ENCODE measurements around the gene NTNG1.
A peak's percentile ranks its signal among the peaks of the same experiment; 100 is the strongest.

NTNG1 gene

DNA sequence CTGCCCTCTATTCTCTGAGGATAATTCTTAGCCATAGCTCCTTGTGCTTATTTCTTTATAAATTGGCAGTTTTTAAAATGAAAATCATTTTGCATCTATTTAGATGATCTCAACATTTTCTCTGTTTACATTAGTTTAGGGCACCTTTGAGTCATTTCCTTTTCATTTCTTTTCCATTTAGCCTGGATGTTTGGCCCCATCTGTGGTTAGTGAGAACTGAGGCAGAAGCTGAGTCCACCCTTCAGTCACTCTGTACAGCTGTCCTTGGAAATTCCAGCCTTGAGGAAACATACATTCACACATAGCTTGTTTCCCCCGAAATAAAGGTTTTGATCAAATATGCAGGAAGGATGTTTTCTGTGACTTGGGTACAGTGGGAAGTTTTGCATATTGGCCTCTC is 123.7 kb downstream of the NTNG1 start:
- Histone ChIP-seq H3K27me3 (replicated peaks in 2 of 5; ENCODE audit: control insufficient read depth in 4 of 5, insufficient read depth in 5 of 5, low read length in 4 of 5) (no peaks in the 10 kb centered on the region), H3K4me3 (ENCODE audit: control insufficient read depth in 1 of 7, extremely low read depth in 1 of 7, insufficient read depth in 4 of 7, low read depth in 2 of 7, low read length in 6 of 7) (no peak overlapping the region), H3K9me3 (ENCODE audit: control extremely low read depth in 1 of 5, control insufficient read depth in 4 of 5, insufficient read depth in 2 of 5, low read depth in 1 of 5, low read length in 4 of 5) (no peaks in the 10 kb centered on the region), H3K36me3 (ENCODE audit: control insufficient read depth in 4 of 4, insufficient read depth in 4 of 4, low read length in 3 of 4) (no peaks in the 10 kb centered on the region), H3K27ac (ENCODE audit: insufficient read depth in 1 of 2, low read depth in 1 of 2, low read length in 2 of 2, poor library complexity in 1 of 2, severe bottlenecking in 2 of 2) (no peak overlapping the region), H3K4me1 (ENCODE audit: control extremely low read depth in 1 of 4, control insufficient read depth in 4 of 4, insufficient read depth in 4 of 4, low read length in 3 of 4) (no peaks in the 10 kb centered on the region)
- WGBS (ENCODE audit: insufficient coverage): no CpG with 5 or more reads among the region's 1 CpG
- POLR2A ChIA-PET: no interaction called here
- CTCF ChIA-PET: no interaction called here
- DNase-seq: no peak

GRCh38 chr1:107267489-107267888 is 126.7 kb downstream of the NTNG1 start:
- no peak for DNase-seq
- H3K4me3 ChIP-seq (ENCODE audit: control insufficient read depth in 1 of 7, extremely low read depth in 1 of 7, insufficient read depth in 4 of 7, low read depth in 2 of 7, low read length in 6 of 7): no peak overlapping the region
- ChIA-PET CTCF (no interaction called here), POLR2A (no interaction called here)
- no peaks in the 10 kb centered on the region for H3K4me1 ChIP-seq (ENCODE audit: control extremely low read depth in 1 of 4, control insufficient read depth in 4 of 4, insufficient read depth in 4 of 4, low read length in 3 of 4)
- H3K36me3 ChIP-seq (ENCODE audit: control insufficient read depth in 4 of 4, insufficient read depth in 4 of 4, low read length in 3 of 4): no peaks in the 10 kb centered on the region
- no peaks in the 10 kb centered on the region for H3K27me3 ChIP-seq (replicated peaks in 2 of 5; ENCODE audit: control insufficient read depth in 4 of 5, insufficient read depth in 5 of 5, low read length in 4 of 5)
- no peaks in the 10 kb centered on the region for H3K9me3 ChIP-seq (ENCODE audit: control extremely low read depth in 1 of 5, control insufficient read depth in 4 of 5, insufficient read depth in 2 of 5, low read depth in 1 of 5, low read length in 4 of 5)
- no peak overlapping the region for H3K27ac ChIP-seq (ENCODE audit: insufficient read depth in 1 of 2, low read depth in 1 of 2, low read length in 2 of 2, poor library complexity in 1 of 2, severe bottlenecking in 2 of 2)
- WGBS (ENCODE audit: insufficient coverage): 100% methylated on average over 3 of the region's 3 CpGs

DNA sequence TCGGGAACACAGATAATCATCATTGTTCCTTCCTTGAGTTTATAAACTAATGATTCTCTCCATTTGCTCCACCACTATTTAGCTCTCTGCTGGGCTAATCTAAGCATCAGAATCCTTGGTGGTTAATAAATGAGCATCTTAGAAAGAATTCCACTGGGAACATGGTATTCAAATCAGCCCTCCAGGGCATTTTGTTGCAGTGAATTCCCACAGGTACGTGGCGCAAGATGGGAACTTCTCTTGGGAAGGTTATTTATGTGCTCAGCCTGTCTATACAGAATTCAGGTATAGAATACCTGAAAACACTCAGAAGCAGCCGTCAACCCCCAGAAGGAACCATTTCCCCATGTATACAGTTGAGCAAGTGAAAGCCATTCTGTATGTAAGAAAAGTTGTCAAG is 131.5 kb downstream of the NTNG1 start:
- Histone ChIP-seq H3K4me3 (ENCODE audit: control insufficient read depth in 1 of 7, extremely low read depth in 1 of 7, insufficient read depth in 4 of 7, low read depth in 2 of 7, low read length in 6 of 7) (no peak overlapping the region), H3K27me3 (replicated peaks in 2 of 5; ENCODE audit: control insufficient read depth in 4 of 5, insufficient read depth in 5 of 5, low read length in 4 of 5) (no peaks in the 10 kb centered on the region), H3K9me3 (ENCODE audit: control extremely low read depth in 1 of 5, control insufficient read depth in 4 of 5, insufficient read depth in 2 of 5, low read depth in 1 of 5, low read length in 4 of 5) (peaks cover 0 to 1% (median 0%) of the 10 kb centered on the region in 5 experiments), H3K4me1 (ENCODE audit: control extremely low read depth in 1 of 4, control insufficient read depth in 4 of 4, insufficient read depth in 4 of 4, low read length in 3 of 4) (no peaks in the 10 kb centered on the region), H3K27ac (ENCODE audit: insufficient read depth in 1 of 2, low read depth in 1 of 2, low read length in 2 of 2, poor library complexity in 1 of 2, severe bottlenecking in 2 of 2) (no peak overlapping the region), H3K36me3 (ENCODE audit: control insufficient read depth in 4 of 4, insufficient read depth in 4 of 4, low read length in 3 of 4) (no peaks in the 10 kb centered on the region)
- DNase-seq: no peak
- ChIA-PET POLR2A (no interaction called here), CTCF (no interaction called here)
- 100% methylated on average over 2 of the region's 4 CpGs for WGBS (ENCODE audit: insufficient coverage)

DNA sequence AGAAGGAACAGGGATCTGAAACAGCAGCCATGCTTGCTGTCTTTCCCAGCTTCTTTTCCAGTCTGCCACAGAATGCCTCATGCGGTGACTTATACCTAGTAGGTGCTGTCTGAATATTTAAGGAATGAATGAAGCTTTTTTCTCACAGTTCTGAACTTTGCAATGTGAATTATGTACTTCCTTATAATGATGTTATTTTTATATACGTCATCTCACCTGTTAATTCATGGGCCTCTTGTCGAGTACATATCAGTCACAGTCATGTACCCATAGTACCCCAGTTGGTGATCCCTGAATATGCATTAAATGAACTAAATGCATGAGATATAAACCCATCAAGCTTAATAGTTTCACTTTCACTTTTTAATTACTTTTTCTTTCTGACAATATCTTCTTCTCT is 132.7 kb downstream of the NTNG1 start:
- Histone ChIP-seq H3K27me3 (replicated peaks in 2 of 5; ENCODE audit: control insufficient read depth in 4 of 5, insufficient read depth in 5 of 5, low read length in 4 of 5) (no peaks in the 10 kb centered on the region), H3K4me1 (ENCODE audit: control extremely low read depth in 1 of 4, control insufficient read depth in 4 of 4, insufficient read depth in 4 of 4, low read length in 3 of 4) (no peaks in the 10 kb centered on the region), H3K4me3 (ENCODE audit: control insufficient read depth in 1 of 7, extremely low read depth in 1 of 7, insufficient read depth in 4 of 7, low read depth in 2 of 7, low read length in 6 of 7) (no peak overlapping the region), H3K27ac (ENCODE audit: insufficient read depth in 1 of 2, low read depth in 1 of 2, low read length in 2 of 2, poor library complexity in 1 of 2, severe bottlenecking in 2 of 2) (no peak overlapping the region), H3K36me3 (ENCODE audit: control insufficient read depth in 4 of 4, insufficient read depth in 4 of 4, low read length in 3 of 4) (no peaks in the 10 kb centered on the region), H3K9me3 (ENCODE audit: control extremely low read depth in 1 of 5, control insufficient read depth in 4 of 5, insufficient read depth in 2 of 5, low read depth in 1 of 5, low read length in 4 of 5) (peaks cover 0 to 1% (median 0%) of the 10 kb centered on the region in 5 experiments)
- no CpG with 5 or more reads among the region's 3 CpGs for WGBS (ENCODE audit: insufficient coverage)
- DNase-seq: peak in 2 of 3 donors; percentile 16 to 30
- CTCF ChIA-PET: no interaction called here
- POLR2A ChIA-PET: no interaction called here

GRCh38 chr1:107274227-107274626 is 133.4 kb downstream of the NTNG1 start:
- WGBS (ENCODE audit: insufficient coverage): 100% methylated on average over 1 of the region's 1 CpG
- DNase-seq: no peak
- CTCF ChIA-PET: no interaction called here
- H3K36me3 ChIP-seq (ENCODE audit: control insufficient read depth in 4 of 4, insufficient read depth in 4 of 4, low read length in 3 of 4): no peaks in the 10 kb centered on the region
- H3K9me3 ChIP-seq (ENCODE audit: control extremely low read depth in 1 of 5, control insufficient read depth in 4 of 5, insufficient read depth in 2 of 5, low read depth in 1 of 5, low read length in 4 of 5): peaks cover 0 to 1% (median 0%) of the 10 kb centered on the region in 5 experiments
- POLR2A ChIA-PET: no interaction called here
- no peak overlapping the region for H3K27ac ChIP-seq (ENCODE audit: insufficient read depth in 1 of 2, low read depth in 1 of 2, low read length in 2 of 2, poor library complexity in 1 of 2, severe bottlenecking in 2 of 2)
- no peaks in the 10 kb centered on the region for H3K4me1 ChIP-seq (ENCODE audit: control extremely low read depth in 1 of 4, control insufficient read depth in 4 of 4, insufficient read depth in 4 of 4, low read length in 3 of 4)
- H3K4me3 ChIP-seq (ENCODE audit: control insufficient read depth in 1 of 7, extremely low read depth in 1 of 7, insufficient read depth in 4 of 7, low read depth in 2 of 7, low read length in 6 of 7): no peak overlapping the region
- H3K27me3 ChIP-seq (replicated peaks in 2 of 5; ENCODE audit: control insufficient read depth in 4 of 5, insufficient read depth in 5 of 5, low read length in 4 of 5): no peaks in the 10 kb centered on the region

GRCh38 chr1:107276247-107276646 is 135.4 kb downstream of the NTNG1 start:
- no peaks in the 10 kb centered on the region for H3K4me1 ChIP-seq (ENCODE audit: control extremely low read depth in 1 of 4, control insufficient read depth in 4 of 4, insufficient read depth in 4 of 4, low read length in 3 of 4)
- H3K27ac ChIP-seq (ENCODE audit: insufficient read depth in 1 of 2, low read depth in 1 of 2, low read length in 2 of 2, poor library complexity in 1 of 2, severe bottlenecking in 2 of 2): no peak overlapping the region
- no peak for DNase-seq
- no peak overlapping the region for H3K4me3 ChIP-seq (ENCODE audit: control insufficient read depth in 1 of 7, extremely low read depth in 1 of 7, insufficient read depth in 4 of 7, low read depth in 2 of 7, low read length in 6 of 7)
- no peaks in the 10 kb centered on the region for H3K36me3 ChIP-seq (ENCODE audit: control insufficient read depth in 4 of 4, insufficient read depth in 4 of 4, low read length in 3 of 4)
- ChIA-PET CTCF (no interaction called here), POLR2A (no interaction called here)
- WGBS (ENCODE audit: insufficient coverage): 100% methylated on average over 1 of the region's 1 CpG
- no peaks in the 10 kb centered on the region for H3K27me3 ChIP-seq (replicated peaks in 2 of 5; ENCODE audit: control insufficient read depth in 4 of 5, insufficient read depth in 5 of 5, low read length in 4 of 5)
- H3K9me3 ChIP-seq (ENCODE audit: control extremely low read depth in 1 of 5, control insufficient read depth in 4 of 5, insufficient read depth in 2 of 5, low read depth in 1 of 5, low read length in 4 of 5): peaks cover 0 to 1% (median 0%) of the 10 kb centered on the region in 5 experiments

DNA sequence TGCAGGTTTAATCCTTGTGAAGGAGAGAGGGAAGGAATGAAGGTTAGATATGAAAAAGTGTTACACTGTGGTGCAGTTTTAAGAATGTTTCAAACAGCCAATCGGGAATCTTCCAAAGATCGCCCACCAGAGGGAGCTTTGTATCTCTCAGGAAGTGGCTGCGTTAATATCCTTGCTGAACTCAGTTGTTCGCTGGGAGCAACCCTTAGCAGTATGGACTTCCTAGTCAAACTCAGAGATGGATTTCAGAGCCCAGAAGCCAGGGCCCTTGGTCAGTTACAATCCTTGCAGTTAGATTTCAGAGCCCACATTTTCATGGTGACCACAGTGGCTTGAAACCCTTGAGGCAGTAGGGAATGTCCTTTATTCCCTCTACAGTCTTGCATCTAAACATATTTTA is 136.2 kb downstream of the NTNG1 start:
- Histone ChIP-seq H3K4me1 (ENCODE audit: control extremely low read depth in 1 of 4, control insufficient read depth in 4 of 4, insufficient read depth in 4 of 4, low read length in 3 of 4) (no peaks in the 10 kb centered on the region), H3K4me3 (ENCODE audit: control insufficient read depth in 1 of 7, extremely low read depth in 1 of 7, insufficient read depth in 4 of 7, low read depth in 2 of 7, low read length in 6 of 7) (no peak overlapping the region), H3K36me3 (ENCODE audit: control insufficient read depth in 4 of 4, insufficient read depth in 4 of 4, low read length in 3 of 4) (no peaks in the 10 kb centered on the region), H3K9me3 (ENCODE audit: control extremely low read depth in 1 of 5, control insufficient read depth in 4 of 5, insufficient read depth in 2 of 5, low read depth in 1 of 5, low read length in 4 of 5) (peaks cover 0 to 1% (median 0%) of the 10 kb centered on the region in 5 experiments), H3K27ac (ENCODE audit: insufficient read depth in 1 of 2, low read depth in 1 of 2, low read length in 2 of 2, poor library complexity in 1 of 2, severe bottlenecking in 2 of 2) (no peak overlapping the region), H3K27me3 (replicated peaks in 2 of 5; ENCODE audit: control insufficient read depth in 4 of 5, insufficient read depth in 5 of 5, low read length in 4 of 5) (no peaks in the 10 kb centered on the region)
- DNase-seq: peak in 1 of 3 donors; percentile 9
- WGBS (ENCODE audit: insufficient coverage): 97% methylated on average over 4 of the region's 4 CpGs
- ChIA-PET POLR2A (no interaction called here), CTCF (interaction anchor here (1.0 to 1.1 kb wide), 2 partner anchors 18 to 201 kb away, joined by 3 read pairs; no protein-coding TSS in a partner anchor)

Measured in common myeloid progenitor, CD34-positive (primary cell).